ENCODE measurements around the gene ANKRD40CL. TPM values are rescaled to one million over a fixed set of nuclear protein-coding genes. Genes with fewer than 3 reads are reported as not detected.

The ANKRD40CL gene, protein sequence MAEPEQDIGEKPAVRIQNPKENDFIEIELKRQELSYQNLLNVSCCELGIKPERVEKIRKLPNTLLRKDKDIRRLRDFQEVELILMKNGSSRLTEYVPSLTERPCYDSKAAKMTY
- total RNA-seq, result not detected

DNA sequence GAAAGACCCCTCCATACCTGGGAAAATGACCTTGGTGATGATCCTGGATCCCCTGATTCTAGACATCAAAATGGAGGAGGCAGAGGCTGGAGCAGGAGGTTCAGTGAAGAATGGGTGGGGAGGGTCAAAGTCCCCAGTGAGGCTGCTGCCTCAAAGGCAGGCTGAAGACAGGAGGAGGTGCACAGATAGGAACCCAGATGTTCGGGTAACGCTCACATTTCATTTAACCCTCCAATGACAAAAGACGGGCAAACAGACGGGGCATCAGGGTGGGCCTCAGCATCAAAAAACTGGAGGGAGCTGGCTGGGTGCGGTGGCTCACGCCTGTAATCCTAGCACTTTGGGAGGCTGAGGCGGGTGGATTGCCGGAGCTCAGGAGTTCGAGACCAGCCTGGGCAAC is at the start of gene ANKRD40CL:
Gene ANKRD40CL, minus strand, starts transcription at position 73 of the 400 bp plus-strand sequence. CDS start 605 bp downstream, outside the sequence.
- no peak for TF ChIP-seq POLR2AphosphoS5 (IDR thresholded peaks at IDR 0.05; ENCODE audit: insufficient read depth in 1 of 2, low read depth in 1 of 2)
- H3K27me3 ChIP-seq, result no peaks in the 10 kb centered on the region
- H3K4me3 ChIP-seq, result no peak within 1 kb of the TSS
- no peak for DNase-seq (ENCODE audit: extremely low spot score in 2 of 2)
- peaks cover 30% of the 10 kb centered on the region for H3K4me1 ChIP-seq
- no peaks in the 10 kb centered on the region for H3K36me3 ChIP-seq
- H3K9me3 ChIP-seq, result no peaks in the 10 kb centered on the region
- H3K27ac ChIP-seq, result no peak within 1 kb of the TSS
- intact Hi-C loops (cut with DNase I), result no loop called here

DNA sequence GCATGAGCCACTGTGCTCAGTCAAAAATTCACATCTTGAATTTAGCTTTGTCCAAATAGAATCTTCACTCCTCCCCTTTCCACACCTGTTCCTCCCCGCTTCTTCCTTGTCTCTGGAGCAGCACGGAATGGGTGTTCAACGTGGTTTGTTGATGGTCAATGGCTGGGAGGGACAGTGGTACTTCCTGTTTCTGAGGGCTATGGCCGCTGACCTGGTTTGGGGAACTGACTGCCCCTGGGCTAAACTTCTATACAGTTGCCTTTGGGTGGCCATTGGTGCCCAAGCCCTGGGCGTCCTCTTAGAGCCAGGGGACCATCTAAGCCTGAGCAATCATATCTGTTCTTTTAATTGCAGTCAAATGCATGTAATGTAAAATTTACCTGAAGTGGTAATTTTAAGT is 49.0 kb upstream of the ANKRD40CL start:
- DNase-seq (ENCODE audit: extremely low spot score in 2 of 2), result no peak
- TF ChIP-seq, protein P1, sequence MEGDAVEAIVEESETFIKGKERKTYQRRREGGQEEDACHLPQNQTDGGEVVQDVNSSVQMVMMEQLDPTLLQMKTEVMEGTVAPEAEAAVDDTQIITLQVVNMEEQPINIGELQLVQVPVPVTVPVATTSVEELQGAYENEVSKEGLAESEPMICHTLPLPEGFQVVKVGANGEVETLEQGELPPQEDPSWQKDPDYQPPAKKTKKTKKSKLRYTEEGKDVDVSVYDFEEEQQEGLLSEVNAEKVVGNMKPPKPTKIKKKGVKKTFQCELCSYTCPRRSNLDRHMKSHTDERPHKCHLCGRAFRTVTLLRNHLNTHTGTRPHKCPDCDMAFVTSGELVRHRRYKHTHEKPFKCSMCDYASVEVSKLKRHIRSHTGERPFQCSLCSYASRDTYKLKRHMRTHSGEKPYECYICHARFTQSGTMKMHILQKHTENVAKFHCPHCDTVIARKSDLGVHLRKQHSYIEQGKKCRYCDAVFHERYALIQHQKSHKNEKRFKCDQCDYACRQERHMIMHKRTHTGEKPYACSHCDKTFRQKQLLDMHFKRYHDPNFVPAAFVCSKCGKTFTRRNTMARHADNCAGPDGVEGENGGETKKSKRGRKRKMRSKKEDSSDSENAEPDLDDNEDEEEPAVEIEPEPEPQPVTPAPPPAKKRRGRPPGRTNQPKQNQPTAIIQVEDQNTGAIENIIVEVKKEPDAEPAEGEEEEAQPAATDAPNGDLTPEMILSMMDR (IDR thresholded peaks at IDR 0.05), result no peak
- TF ChIP-seq POLR2A (IDR thresholded peaks at IDR 0.05) (no peak), POLR2AphosphoS5 (IDR thresholded peaks at IDR 0.05; ENCODE audit: insufficient read depth in 1 of 2, low read depth in 1 of 2) (no peak)
- Histone ChIP-seq H3K4me3 (no peak overlapping the region), H3K27me3 (no peaks in the 10 kb centered on the region), H3K36me3 (no peaks in the 10 kb centered on the region), H3K27ac (no peak overlapping the region), H3K9me3 (no peaks in the 10 kb centered on the region), H3K4me1 (peaks cover 7% of the 10 kb centered on the region)
- intact Hi-C loops (cut with DNase I), result no loop called here

DNA sequence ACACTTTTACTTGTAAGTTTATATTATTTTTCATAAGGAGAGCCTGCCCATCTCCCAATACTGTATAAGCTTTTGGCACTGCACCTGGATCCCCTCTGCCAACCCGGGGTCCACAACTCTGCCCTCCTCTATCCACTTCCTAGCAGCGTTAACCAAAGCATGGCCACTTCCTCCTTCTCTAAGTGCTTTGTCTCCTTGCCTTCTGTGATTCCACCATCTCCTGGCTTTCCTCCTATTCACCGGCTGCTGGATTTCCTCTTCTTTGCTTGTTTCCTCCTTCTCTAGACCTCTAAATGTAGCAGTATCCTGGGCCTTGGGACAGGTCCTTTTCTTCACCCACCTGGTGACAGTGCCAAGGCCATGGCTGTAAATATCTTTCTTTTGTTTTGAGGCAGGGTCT is 48.1 kb upstream of the ANKRD40CL start:
- Histone ChIP-seq H3K9me3 (no peaks in the 10 kb centered on the region), H3K4me3 (no peak overlapping the region), H3K27me3 (no peaks in the 10 kb centered on the region), H3K36me3 (no peaks in the 10 kb centered on the region), H3K4me1 (peaks cover 7% of the 10 kb centered on the region), H3K27ac (no peak overlapping the region)
- TF ChIP-seq POLR2AphosphoS5 (IDR thresholded peaks at IDR 0.05; ENCODE audit: insufficient read depth in 1 of 2, low read depth in 1 of 2) (no peak), POLR2A (IDR thresholded peaks at IDR 0.05) (no peak)
- TF ChIP-seq, protein P1 (IDR thresholded peaks at IDR 0.05), result no peak
- intact Hi-C loops (cut with DNase I), result no loop called here
- no peak for DNase-seq (ENCODE audit: extremely low spot score in 2 of 2)

DNA sequence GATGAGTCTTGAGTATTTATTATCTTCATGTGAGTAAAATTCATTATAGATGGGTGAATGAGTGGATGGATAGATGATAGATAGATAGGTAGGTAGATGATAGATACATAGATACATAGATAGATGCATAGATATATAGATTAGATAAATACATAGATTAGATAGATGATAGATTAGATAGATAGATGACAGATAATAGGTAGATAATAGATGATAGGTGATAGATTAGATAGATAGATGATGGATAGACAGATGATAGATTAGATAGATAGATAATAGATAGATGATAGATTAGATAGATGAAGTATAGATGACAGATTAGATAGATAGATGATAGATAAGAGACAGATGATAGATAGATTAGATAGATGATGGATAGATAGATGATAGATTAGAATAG is 46.3 kb upstream of the ANKRD40CL start:
- intact Hi-C loops (cut with DNase I), result no loop called here

DNA sequence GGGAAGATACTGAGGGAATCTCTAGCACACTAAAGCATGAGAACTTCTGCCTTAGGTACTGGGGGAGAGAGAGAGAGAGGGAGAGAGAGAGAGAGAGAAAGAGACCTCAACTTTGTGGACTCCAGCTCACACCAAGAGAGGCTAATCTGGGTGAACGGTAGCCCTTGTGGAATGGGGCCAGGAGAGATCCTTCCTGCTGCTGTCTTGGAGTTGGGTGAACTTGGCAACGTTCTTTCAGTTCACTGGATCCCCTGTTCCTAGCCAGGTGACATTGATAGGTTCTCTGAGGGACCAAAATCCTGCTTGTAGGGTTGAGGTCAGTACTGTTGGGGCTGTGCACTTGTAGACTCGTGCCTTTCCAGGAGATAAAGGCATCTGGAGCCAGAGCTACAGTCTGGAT is 41.6 kb upstream of the ANKRD40CL start:
- TF ChIP-seq POLR2AphosphoS5 (IDR thresholded peaks at IDR 0.05; ENCODE audit: insufficient read depth in 1 of 2, low read depth in 1 of 2) (no peak), POLR2A (IDR thresholded peaks at IDR 0.05) (no peak)
- TF ChIP-seq, protein P1 (IDR thresholded peaks at IDR 0.05), result no peak
- Histone ChIP-seq H3K27ac (no peak overlapping the region), H3K36me3 (no peaks in the 10 kb centered on the region)

More for the DNA sequence above, 46.3 kb upstream of the ANKRD40CL start:
- no peak overlapping the region for H3K27ac ChIP-seq
- no peaks in the 10 kb centered on the region for H3K27me3 ChIP-seq
- no peaks in the 10 kb centered on the region for H3K9me3 ChIP-seq
- H3K4me1 ChIP-seq, result peaks cover 7% of the 10 kb centered on the region
- H3K36me3 ChIP-seq, result no peaks in the 10 kb centered on the region
- H3K4me3 ChIP-seq, result no peak overlapping the region
- TF ChIP-seq, protein P1 (IDR thresholded peaks at IDR 0.05), result no peak
- TF ChIP-seq POLR2AphosphoS5 (IDR thresholded peaks at IDR 0.05; ENCODE audit: insufficient read depth in 1 of 2, low read depth in 1 of 2) (no peak), POLR2A (IDR thresholded peaks at IDR 0.05) (no peak)
- no peak for DNase-seq (ENCODE audit: extremely low spot score in 2 of 2)

More for the DNA sequence above, 41.6 kb upstream of the ANKRD40CL start:
- no peaks in the 10 kb centered on the region for H3K4me1 ChIP-seq
- no peak overlapping the region for H3K4me3 ChIP-seq
- H3K27me3 ChIP-seq, result no peaks in the 10 kb centered on the region
- DNase-seq (ENCODE audit: extremely low spot score in 2 of 2), result no peak
- no peaks in the 10 kb centered on the region for H3K9me3 ChIP-seq
- intact Hi-C loops (cut with DNase I), result no loop called here
